HCT116 (cell line): ENCODE data around the gene SMYD3. TPM values are rescaled to one million over a fixed set of nuclear protein-coding genes. Genes with fewer than 3 reads are reported as not detected.

Experiments used
- ATAC-seq: fragments of 200-7000 bp; cut with Tn5 transposase; 2 replicates; pipeline ENCODE4 v1.9.1; 2020; ENCODE audit warnings: mild to moderate bottlenecking, moderate library complexity
- BruUV-seq: library from RNA; stranded (reverse); fragments of 400-500 nt; replicated peaks from 2 replicates; lab custom pipeline; 2021; lab: Mats Ljungman, UMichigan
- CTCF ChIA-PET: fragments of 300-600 bp; sonication (Branson Sonifier 250); formaldehyde crosslinking; loops from one replicate; lab custom pipeline; 2021; ENCODE audit warnings: antibody characterized with exemption; lab: Charles Lee
- POLR2A ChIA-PET: fragments of 300-600, 350-600 bp; sonication (Branson Sonifier 250); formaldehyde crosslinking; loops from one replicate; lab custom pipeline; 2021; ENCODE audit warnings: antibody characterized with exemption; lab: Charles Lee
- RAD21 ChIA-PET, 2 experiments: fragments of 300-600 bp; sonication (Branson Sonifier 250); formaldehyde crosslinking; loops; one replicate each; lab custom pipeline; 2023; ENCODE audit warnings: low total read pairs in 2 of 2; ENCODE audit not compliant: uncharacterized antibody in 2 of 2, unreplicated experiment in 2 of 2, low non-redundant PET in 1 of 2; lab: Charles Lee
- DNase-seq: peaks from one replicate; pipeline ENCODE4 v3.0.0-alpha.2; 2010; ENCODE audit warnings: low read depth, low spot score
- H2AFZ ChIP-seq: fragments of 200-600 bp; shearing (Covaris generic), sonication (generic); 2 replicates; pipeline ENCODE4 v1.6.1; 2017; ENCODE audit warnings: low read depth, mixed run types, mixed read lengths, antibody characterized with exemption, low read length; ENCODE audit not compliant: poor library complexity, severe bottlenecking
- H3K27ac ChIP-seq: 2 replicates; pipeline ENCODE4 v1.5.1; 2012; ENCODE audit warnings: low read depth, low read length
- H3K27me3 ChIP-seq: fragments of 200-600 bp; sonication (generic); 2 replicates; pipeline ENCODE4 v1.6.1; 2016; ENCODE audit warnings: mixed run types, low read length, mixed read lengths; ENCODE audit not compliant: insufficient read depth
- H3K36me3 ChIP-seq, 2 experiments: fragments of 200-500 bp in 1 of 2; fragments of 200-600 bp in 1 of 2; sonication (Bioruptor generic) in 1 of 2; sonication (generic) in 1 of 2; 2 replicates each; pipeline versions ENCODE4 v1.5.1 to v1.6.1; 2014 to 2016; ENCODE audit warnings: low read length in 2 of 2, inconsistent platforms in 1 of 2, mixed read lengths in 1 of 2, mixed run types in 1 of 2; ENCODE audit not compliant: insufficient read depth in 2 of 2, control insufficient read depth in 1 of 2
- H3K4me1 ChIP-seq, 2 experiments: fragments of 200-600 bp in 1 of 2; sonication (generic) in 1 of 2; 2 replicates each; pipeline versions ENCODE4 v1.5.1 to v1.6.1; 2012 to 2017; ENCODE audit warnings: low read length in 2 of 2, inconsistent platforms in 1 of 2, mild to moderate bottlenecking in 1 of 2, mixed read lengths in 1 of 2, mixed run types in 1 of 2, moderate library complexity in 1 of 2; ENCODE audit not compliant: insufficient read depth in 2 of 2, control insufficient read depth in 1 of 2
- H3K4me2 ChIP-seq: fragments of 200-600 bp; sonication (generic); 2 replicates; pipeline ENCODE4 v1.6.1; 2017; ENCODE audit warnings: mixed run types, low read length, mixed read lengths
- H3K4me3 ChIP-seq, 2 experiments: fragments of 200-600 bp in 1 of 2; sonication (generic) in 1 of 2; replicated peaks in 1 of 2; 2 replicates each; pipeline ENCODE4 v1.5.1; 2011 to 2016; ENCODE audit warnings: low read length in 2 of 2, control low read depth in 1 of 2, low read depth in 1 of 2, mild to moderate bottlenecking in 1 of 2, mixed read lengths in 1 of 2, mixed run types in 1 of 2
- H3K79me2 ChIP-seq: fragments of 200-600 bp; sonication (generic); 2 replicates; pipeline ENCODE4 v1.6.1; 2017; ENCODE audit warnings: mild to moderate bottlenecking, mixed run types, low read length, moderate library complexity, mixed read lengths; ENCODE audit not compliant: insufficient read depth
- H3K9ac ChIP-seq: fragments of 200-600 bp; sonication (generic); 2 replicates; pipeline ENCODE4 v1.6.1; 2016; ENCODE audit warnings: low read length, mixed read lengths
- H3K9me2 ChIP-seq: fragments of 200-600 bp; sonication (generic), shearing (Covaris generic); 2 replicates; pipeline ENCODE4 v1.6.1; 2017; ENCODE audit warnings: mixed run types, mild to moderate bottlenecking, moderate library complexity; ENCODE audit not compliant: insufficient read depth
- H3K9me3 ChIP-seq, 2 experiments: fragments of 200-500 bp in 1 of 2; fragments of 200-600 bp in 1 of 2; sonication (Bioruptor generic) in 1 of 2; sonication (generic) in 1 of 2; 2 replicates each; pipeline ENCODE4 v1.6.1; 2014 to 2017; ENCODE audit warnings: low read length in 2 of 2, mixed read lengths in 2 of 2, inconsistent platforms in 1 of 2, low read depth in 1 of 2, mild to moderate bottlenecking in 1 of 2, mixed run types in 1 of 2, moderate library complexity in 1 of 2; ENCODE audit not compliant: control insufficient read depth in 1 of 2, insufficient read depth in 1 of 2
- H4K20me1 ChIP-seq: fragments of 200-600 bp; sonication (generic), shearing (Covaris generic); 2 replicates; pipeline ENCODE4 v1.6.1; 2017; ENCODE audit warnings: mixed run types, mild to moderate bottlenecking, moderate library complexity; ENCODE audit not compliant: insufficient read depth
- CEBPB ChIP-seq: IDR thresholded peaks from 2 replicates; pipeline ENCODE4 v1.6.1; 2012; ENCODE audit warnings: low read depth
- CTCF ChIP-seq, 3 experiments: fragments of 200-600 bp in 1 of 3; sonication (generic) in 1 of 3; IDR thresholded peaks in 2 of 3; conservative IDR thresholded peaks in 1 of 3; 2 replicates each; pipeline ENCODE4 v1.5.1; 2012 to 2017; ENCODE audit warnings: low read depth in 2 of 3, low read length in 2 of 3, antibody characterized with exemption in 1 of 3, borderline replicate concordance in 1 of 3, control low read depth in 1 of 3, mild to moderate bottlenecking in 1 of 3, mixed read lengths in 1 of 3, mixed run types in 1 of 3, moderate library complexity in 1 of 3; ENCODE audit not compliant: insufficient read depth in 1 of 3
- EGR1 ChIP-seq: IDR thresholded peaks from 2 replicates; pipeline ENCODE4 v1.6.1; 2012; ENCODE audit warnings: low read depth
- EZH2 ChIP-seq: fragments of 200-600 bp; sonication (generic); IDR thresholded peaks from 2 replicates; pipeline ENCODE4 v1.6.1; 2017; ENCODE audit warnings: antibody characterized with exemption, mixed run types
- EZH2phosphoT487 ChIP-seq: fragments of 200-600 bp; IDR thresholded peaks from 2 replicates; pipeline ENCODE4 v1.6.1; 2018; ENCODE audit warnings: antibody characterized with exemption, borderline replicate concordance
- FOSL1 ChIP-seq: IDR thresholded peaks from 2 replicates; pipeline ENCODE4 v1.6.1; 2012; ENCODE audit warnings: low read depth
- JUND ChIP-seq: IDR thresholded peaks from 2 replicates; pipeline ENCODE4 v1.6.1; 2012
- MAX ChIP-seq: IDR thresholded peaks from 2 replicates; pipeline ENCODE4 v1.6.1; 2012
- POLR2AphosphoS5 ChIP-seq: IDR thresholded peaks from 2 replicates; pipeline ENCODE4 v1.6.1; 2011; ENCODE audit warnings: mild to moderate bottlenecking, low read depth, low read length, moderate library complexity
- RAD21 ChIP-seq: IDR thresholded peaks from 2 replicates; pipeline ENCODE4 v1.6.1; 2012; ENCODE audit warnings: low read depth, mild to moderate bottlenecking
- REST ChIP-seq: IDR thresholded peaks from 2 replicates; pipeline ENCODE4 v1.6.1; 2012; ENCODE audit warnings: low read depth
- SIN3A ChIP-seq: IDR thresholded peaks from 2 replicates; pipeline ENCODE4 v1.6.1; 2012; ENCODE audit warnings: low read depth
- TCF7L2 ChIP-seq: IDR thresholded peaks from 2 replicates; pipeline ENCODE4 v1.7.0; 2011; ENCODE audit warnings: borderline replicate concordance, inconsistent platforms; ENCODE audit not compliant: insufficient read depth, insufficient read length; ENCODE audit errors: extremely low read depth
- YY1 ChIP-seq: IDR thresholded peaks from 2 replicates; pipeline ENCODE4 v1.6.1; 2011; ENCODE audit warnings: low read length, low read depth, moderate library complexity, mild to moderate bottlenecking; ENCODE audit not compliant: insufficient replicate concordance; ENCODE audit errors: extremely low read depth
- ZBTB33 ChIP-seq: IDR thresholded peaks from 2 replicates; pipeline ENCODE4 v1.6.1; 2011; ENCODE audit warnings: mild to moderate bottlenecking, low read length, moderate library complexity; ENCODE audit not compliant: insufficient replicate concordance; ENCODE audit errors: extremely low read depth
- ZFX ChIP-seq: fragments of 450-650 bp; IDR thresholded peaks from 2 replicates; pipeline ENCODE4 v1.6.1; 2017
- ZNF274 ChIP-seq: fragments of 200-500 bp; sonication (Bioruptor generic); IDR thresholded peaks from 2 replicates; pipeline ENCODE4 v1.6.1; 2014; ENCODE audit warnings: mild to moderate bottlenecking, low read depth, low read length, inconsistent platforms
- intact Hi-C: fragments of 100-400 bp; cut with micrococcal nuclease; formaldehyde crosslinking; loops from 2 replicates; pipeline ENCODE4 v1.10.0; 2022
- total RNA-seq: library from RNA; stranded (reverse); gene quantifications from one replicate; pipeline ENCODE4 v1.2.1, GENCODE V29; 2021; ENCODE audit not compliant: unreplicated experiment

SMYD3 gene
- total RNA-seq, 1 experiment from 2014 or later = 33.6 TPM

GRCh38 chr1:246476771-246477170, 30.3 kb downstream of the SMYD3 start (continued):
- TF ChIP-seq FOSL1 (no peak), EGR1 (no peak), YY1 (no peak), RAD21 (no peak), MAX (no peak), POLR2AphosphoS5 (no peak)

- ChIA-PET CTCF (no interaction called here), POLR2A (no interaction called here), RAD21 (no interaction called here)
- Histone ChIP-seq H3K27me3 (no peaks in the 10 kb centered on the region), H3K9ac (no peak overlapping the region), H3K36me3 (no peaks in the 10 kb centered on the region), H3K27ac (no peak overlapping the region), H2AFZ (no peak overlapping the region), H4K20me1 (no peaks in the 10 kb centered on the region), H3K4me3 (no peak overlapping the region), H3K9me2 (no peaks in the 10 kb centered on the region), H3K4me1 (peaks cover 0 to 4% of the 10 kb centered on the region in 2 experiments; a peak in 1 of 4 replicates), H3K9me3 (no peaks in the 10 kb centered on the region), H3K79me2 (no peaks in the 10 kb centered on the region), H3K4me2 (no peak overlapping the region)
- DNase-seq (no peak), ATAC-seq (no peak)
- TF ChIP-seq EZH2phosphoT487 (no peak), ZFX (no peak), YY1 (no peak), EZH2 (no peak), POLR2AphosphoS5 (no peak), CEBPB (no peak), MAX (no peak), JUND (no peak), CTCF (IDR thresholded peaks at IDR 0.05 in 2 of 3, conservative IDR thresholded peaks at IDR 0.05 in 1 of 3; ENCODE audit: borderline replicate concordance in 1 of 3, insufficient read depth in 1 of 3, low read depth in 2 of 3, low read length in 2 of 3) (no peak), SIN3A (no peak), ZNF274 (no peak), TCF7L2 (no peak), FOSL1 (no peak), RAD21 (no peak), ZBTB33 (no peak), REST (no peak)
- intact Hi-C loops = no loop called here
- no TSS peak for BruUV-seq
Measured at GRCh38 chr1:246471688-246472087, 35.4 kb downstream of the SMYD3 start.
